ENCODE data around the gene CALD1. TPM values are rescaled to one million over a fixed set of nuclear protein-coding genes. Genes with fewer than 3 reads are reported as not detected.

CALD1 gene
- total RNA-seq, 1 donor from 2014 or later: 61.8 TPM

DNA sequence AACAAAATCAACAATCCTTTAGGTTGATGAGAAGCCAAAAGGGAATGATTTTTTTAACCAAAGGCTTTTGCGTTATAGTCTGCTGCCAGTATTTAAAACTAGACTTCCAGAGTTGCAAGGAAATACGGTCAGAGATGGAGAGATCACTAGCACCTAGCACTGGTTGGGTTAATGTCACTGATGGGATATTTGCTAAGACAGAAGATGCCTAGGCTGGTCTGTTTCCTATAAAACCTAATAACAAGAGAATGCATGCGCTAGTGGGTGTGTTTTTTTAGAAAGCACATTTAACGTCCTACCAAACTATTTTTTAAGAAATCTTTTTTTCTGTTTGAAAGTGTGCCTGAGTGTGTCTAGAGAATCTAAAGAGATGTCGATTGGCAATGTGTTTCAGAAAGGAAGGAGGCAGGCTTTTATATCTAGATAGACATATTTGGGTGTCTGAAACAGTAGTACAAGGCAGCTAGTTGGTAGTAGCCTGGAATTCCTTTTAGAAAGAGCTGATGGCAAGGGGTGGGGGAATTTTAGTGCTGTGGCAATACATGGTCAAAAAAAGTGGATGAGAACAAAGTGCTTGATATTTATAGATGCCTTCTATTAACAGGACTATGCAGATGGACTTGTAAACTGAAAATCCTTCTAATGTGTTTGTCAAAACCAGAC is 863 bp downstream of the CALD1 start:
- H3K36me3 Mint-ChIP-seq (ENCODE audit: unreplicated experiment): no peaks in the 10 kb centered on the region
- no peaks in the 10 kb centered on the region for H3K9me3 Mint-ChIP-seq (ENCODE audit: unreplicated experiment)
- H3K4me3 Mint-ChIP-seq (ENCODE audit: unreplicated experiment): peak overlapping the region; percentile 87
- TF ChIP-seq, protein P1, sequence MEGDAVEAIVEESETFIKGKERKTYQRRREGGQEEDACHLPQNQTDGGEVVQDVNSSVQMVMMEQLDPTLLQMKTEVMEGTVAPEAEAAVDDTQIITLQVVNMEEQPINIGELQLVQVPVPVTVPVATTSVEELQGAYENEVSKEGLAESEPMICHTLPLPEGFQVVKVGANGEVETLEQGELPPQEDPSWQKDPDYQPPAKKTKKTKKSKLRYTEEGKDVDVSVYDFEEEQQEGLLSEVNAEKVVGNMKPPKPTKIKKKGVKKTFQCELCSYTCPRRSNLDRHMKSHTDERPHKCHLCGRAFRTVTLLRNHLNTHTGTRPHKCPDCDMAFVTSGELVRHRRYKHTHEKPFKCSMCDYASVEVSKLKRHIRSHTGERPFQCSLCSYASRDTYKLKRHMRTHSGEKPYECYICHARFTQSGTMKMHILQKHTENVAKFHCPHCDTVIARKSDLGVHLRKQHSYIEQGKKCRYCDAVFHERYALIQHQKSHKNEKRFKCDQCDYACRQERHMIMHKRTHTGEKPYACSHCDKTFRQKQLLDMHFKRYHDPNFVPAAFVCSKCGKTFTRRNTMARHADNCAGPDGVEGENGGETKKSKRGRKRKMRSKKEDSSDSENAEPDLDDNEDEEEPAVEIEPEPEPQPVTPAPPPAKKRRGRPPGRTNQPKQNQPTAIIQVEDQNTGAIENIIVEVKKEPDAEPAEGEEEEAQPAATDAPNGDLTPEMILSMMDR (IDR thresholded peaks at IDR 0.05; ENCODE audit: partially characterized antibody, unreplicated experiment): no peak
- H3K4me1 Mint-ChIP-seq (ENCODE audit: low read depth, unreplicated experiment): peaks cover 33% of the 10 kb centered on the region
- DNase-seq: no peak
- H3K27ac Mint-ChIP-seq (ENCODE audit: unreplicated experiment): peak overlapping the region; percentile 40
- no peaks in the 10 kb centered on the region for H3K27me3 Mint-ChIP-seq (ENCODE audit: unreplicated experiment)

- no peaks in the 10 kb centered on the region for H3K27me3 Mint-ChIP-seq (ENCODE audit: unreplicated experiment)
- TF ChIP-seq, protein P1 (IDR thresholded peaks at IDR 0.05; ENCODE audit: partially characterized antibody, unreplicated experiment): no peak
Observed at GRCh38 chr7:134781171-134781570, 1.7 kb downstream of the CALD1 start.

GRCh38 chr7:134782121-134782623 is 2.7 kb downstream of the CALD1 start:
- Mint-ChIP-seq H3K36me3 (ENCODE audit: unreplicated experiment) (no peaks in the 10 kb centered on the region), H3K27ac (ENCODE audit: unreplicated experiment) (no peak overlapping the region), H3K27me3 (ENCODE audit: unreplicated experiment) (no peaks in the 10 kb centered on the region), H3K9me3 (ENCODE audit: unreplicated experiment) (no peaks in the 10 kb centered on the region), H3K4me3 (ENCODE audit: unreplicated experiment) (no peak overlapping the region), H3K4me1 (ENCODE audit: low read depth, unreplicated experiment) (peaks cover 33% of the 10 kb centered on the region)
- TF ChIP-seq, protein P1 (IDR thresholded peaks at IDR 0.05; ENCODE audit: partially characterized antibody, unreplicated experiment): no peak
- DNase-seq: no peak

More at GRCh38 chr7:134781171-134781570, 1.7 kb downstream of the CALD1 start:
- Mint-ChIP-seq H3K27ac (ENCODE audit: unreplicated experiment) (no peak overlapping the region), H3K36me3 (ENCODE audit: unreplicated experiment) (no peaks in the 10 kb centered on the region), H3K4me3 (ENCODE audit: unreplicated experiment) (peak overlapping the region; percentile 87), H3K4me1 (ENCODE audit: low read depth, unreplicated experiment) (peaks cover 33% of the 10 kb centered on the region), H3K9me3 (ENCODE audit: unreplicated experiment) (no peaks in the 10 kb centered on the region)
- no peak for DNase-seq

GRCh38 chr7:134783294-134784069 is 4.0 kb downstream of the CALD1 start:
- H3K36me3 Mint-ChIP-seq (ENCODE audit: unreplicated experiment): no peaks in the 10 kb centered on the region
- TF ChIP-seq, protein P1 (IDR thresholded peaks at IDR 0.05; ENCODE audit: partially characterized antibody, unreplicated experiment): no peak
- H3K4me3 Mint-ChIP-seq (ENCODE audit: unreplicated experiment): no peak overlapping the region
- H3K4me1 Mint-ChIP-seq (ENCODE audit: low read depth, unreplicated experiment): peaks cover 23% of the 10 kb centered on the region
- H3K9me3 Mint-ChIP-seq (ENCODE audit: unreplicated experiment): no peaks in the 10 kb centered on the region
- H3K27me3 Mint-ChIP-seq (ENCODE audit: unreplicated experiment): no peaks in the 10 kb centered on the region
- H3K27ac Mint-ChIP-seq (ENCODE audit: unreplicated experiment): no peak overlapping the region
- no peak for DNase-seq

Measured in glutamatergic neuron (in vitro differentiated cells).